HG03066 (cell line): Measurements from ENCODE around the gene C6orf132.

Experiments
- ATAC-seq: cut with Tn5 transposase; IDR thresholded peaks from one replicate; pipeline ENCODE4 v1.9.1; 2021; ENCODE audit warnings: low read depth; ENCODE audit not compliant: unreplicated experiment

The C6orf132 gene

DNA sequence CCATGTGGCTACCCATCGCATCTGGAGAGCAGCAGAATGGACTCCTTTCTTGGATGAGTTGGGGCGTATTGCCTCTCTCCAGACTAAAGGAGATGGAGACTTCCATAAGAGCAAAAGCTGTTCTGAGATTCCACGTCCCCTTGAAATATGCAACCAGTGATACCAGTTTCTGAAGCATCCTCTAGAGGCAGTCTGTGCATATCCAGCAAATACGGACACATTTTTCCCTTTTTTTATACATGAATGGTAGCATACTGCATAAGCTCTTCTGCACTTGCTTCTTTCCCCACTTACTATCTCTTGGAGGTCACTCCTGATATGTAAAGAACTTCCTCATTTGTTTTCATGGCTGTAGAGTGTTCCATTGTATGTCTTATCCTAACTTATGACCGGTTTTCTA lies 57.5 kb downstream of the C6orf132 start:
- ATAC-seq = no peak

DNA sequence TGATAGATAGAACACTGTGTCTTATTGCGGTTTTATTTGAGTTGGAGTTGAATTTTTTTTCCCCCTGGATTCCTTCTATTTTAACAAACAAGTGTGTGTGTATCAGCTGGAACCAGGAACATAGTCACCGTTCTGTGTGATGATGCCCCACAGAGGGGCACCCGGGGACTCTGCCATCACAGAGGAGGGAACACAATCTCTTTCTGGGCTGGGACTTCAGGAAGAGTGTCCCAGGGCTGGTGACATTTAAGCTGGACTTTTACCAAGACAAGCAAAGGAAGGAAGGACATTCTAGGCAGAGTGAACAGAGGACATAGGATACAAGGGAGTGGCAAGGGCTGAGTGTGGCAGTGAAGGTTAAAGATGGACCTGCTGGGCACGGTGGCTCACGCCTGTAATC lies 58.9 kb downstream of the C6orf132 start:
- ATAC-seq = no peak

- ATAC-seq = no peak
Measured at GRCh38 chr6:42079941-42080464, 62.4 kb downstream of the C6orf132 start.

- no peak for ATAC-seq
Measured at GRCh38 chr6:42078386-42078785, 64.0 kb downstream of the C6orf132 start.

GRCh38 chr6:42075159-42075838 lies 67.1 kb downstream of the C6orf132 start:
- ATAC-seq = no peak

- no peak for ATAC-seq
Measured at GRCh38 chr6:42073287-42073686, 69.1 kb downstream of the C6orf132 start.

DNA sequence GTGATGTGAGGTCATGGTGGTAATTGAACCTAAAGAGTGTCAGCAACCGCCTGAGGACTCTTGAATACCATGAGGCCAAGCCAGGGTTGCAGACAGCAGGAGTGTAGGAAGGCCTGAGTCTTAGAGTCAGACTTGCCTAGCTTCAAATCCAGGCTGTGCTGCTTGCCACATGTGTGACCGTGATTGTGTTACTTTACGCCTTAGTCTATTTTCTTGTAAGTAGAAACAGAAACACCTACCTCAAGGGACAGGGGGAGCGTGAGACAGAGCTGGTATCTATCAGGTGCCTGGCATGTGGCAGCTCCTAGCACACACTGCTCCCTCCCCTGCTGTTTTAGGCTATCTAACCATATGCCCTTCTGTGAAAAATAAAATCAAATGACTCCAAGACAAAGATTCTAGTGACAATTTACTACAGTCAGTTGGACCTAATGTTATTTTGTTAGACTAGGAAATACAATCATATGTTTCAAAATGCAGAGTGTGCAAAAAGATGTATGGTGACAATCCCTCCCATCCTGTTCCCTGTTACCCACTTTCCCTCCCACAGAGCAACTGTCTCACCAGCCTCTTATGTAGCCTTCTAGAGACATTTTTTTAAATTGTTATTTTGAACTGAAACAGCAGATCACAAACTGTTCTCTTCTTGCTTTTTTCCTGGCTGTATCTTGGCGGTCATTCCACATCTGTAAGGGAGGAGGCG lies 70.4 kb downstream of the C6orf132 start:
- ATAC-seq = no peak

DNA sequence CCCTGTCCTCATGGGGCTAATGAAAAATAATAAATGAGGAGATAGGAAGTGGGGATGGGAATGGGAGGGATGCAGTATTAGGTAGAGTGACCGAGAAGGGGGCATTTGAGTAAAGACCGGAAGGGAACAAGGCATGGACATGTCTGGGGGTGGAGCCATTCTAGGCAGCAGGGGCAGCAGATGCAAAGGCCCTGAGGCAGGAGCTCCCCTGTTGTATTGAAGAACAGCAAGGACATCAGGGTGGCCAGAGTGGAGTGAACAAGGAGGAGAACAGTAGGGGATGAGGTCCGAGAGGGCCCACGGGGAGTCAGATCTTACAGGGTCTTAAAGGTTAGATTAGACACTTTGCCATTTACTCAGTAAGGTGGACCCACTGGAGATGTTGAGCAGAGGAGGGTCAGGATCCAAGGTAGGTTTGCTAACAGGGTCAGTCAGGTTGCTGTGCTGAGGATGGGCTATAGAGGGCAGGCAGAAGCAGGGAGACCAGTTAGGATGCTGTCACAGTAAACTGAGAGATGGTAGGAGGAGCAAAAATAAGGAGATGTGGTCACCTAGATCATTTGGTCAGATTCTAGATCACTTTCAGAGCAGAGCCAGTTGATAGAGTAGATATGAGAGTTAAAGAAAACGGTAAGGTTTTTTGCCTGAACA lies 73.4 kb downstream of the C6orf132 start:
- no peak for ATAC-seq

- ATAC-seq = no peak
Measured at GRCh38 chr6:42068173-42068572, 74.2 kb downstream of the C6orf132 start.

- no peak for ATAC-seq
Measured at GRCh38 chr6:42066156-42066675, 76.2 kb downstream of the C6orf132 start.

DNA sequence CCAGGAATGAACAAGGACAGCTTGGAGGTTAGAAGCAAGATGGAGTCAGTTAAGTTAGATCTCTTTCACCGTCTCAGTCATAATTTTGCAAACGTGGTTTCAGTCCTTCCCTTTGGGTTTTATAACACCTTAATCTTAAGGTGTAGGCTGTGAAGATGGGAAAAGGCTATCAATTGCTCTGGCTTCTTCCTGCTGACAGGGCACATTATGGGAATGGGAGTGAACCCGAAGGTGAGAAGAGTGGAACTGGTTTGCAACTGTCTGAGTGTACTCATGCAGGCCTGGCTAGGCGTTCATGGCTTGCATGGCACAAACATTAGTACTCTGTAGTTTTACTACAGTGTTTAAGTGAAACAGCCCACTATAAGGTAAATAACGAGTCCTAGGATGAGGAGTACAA lies 82.7 kb downstream of the C6orf132 start:
- no peak for ATAC-seq

GRCh38 chr6:42053601-42054000 lies 88.8 kb downstream of the C6orf132 start:
- ATAC-seq = no peak

DNA sequence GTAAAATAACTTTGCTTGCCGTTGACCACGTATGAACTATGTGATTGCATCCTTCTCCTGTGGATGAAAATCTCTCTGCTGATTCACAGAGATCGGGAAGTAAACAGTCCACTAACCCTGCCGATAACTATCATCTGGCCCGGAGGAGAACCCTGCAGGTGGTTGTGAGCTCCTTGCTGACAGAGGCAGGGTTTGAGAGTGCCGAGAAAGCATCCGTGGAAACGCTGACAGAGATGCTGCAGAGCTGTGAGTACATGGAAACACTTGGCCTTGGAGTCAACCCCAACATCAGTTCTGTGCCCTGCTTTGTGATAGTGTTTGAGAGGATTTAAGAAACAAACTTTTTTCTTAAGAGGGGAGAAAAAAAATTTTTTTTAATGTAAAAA lies 91.2 kb downstream of the C6orf132 start:
- ATAC-seq = no peak
